ENCODE results near the gene SLAMF8. TPM values are rescaled to one million over a fixed set of nuclear protein-coding genes. Genes with fewer than 3 reads are reported as not detected.

The SLAMF8 gene
- total RNA-seq (2022; extraction: Qiagen RNA extraction; ENCODE audit: low read depth), result not detected in 5 replicates

GRCh38 chr1:159826441-159827101, at the start of gene SLAMF8:
Gene SLAMF8, plus strand, starts transcription at chr1:159826873. Its CDS starts 26 bp downstream, at chr1:159826899.

GRCh38 chr1:159780583-159781582, 45.8 kb upstream of the SLAMF8 start, which contains the start of gene DUSP23:
Gene DUSP23, plus strand, starts transcription at chr1:159780962. Its CDS starts 139 bp downstream, at chr1:159781101.

GRCh38 chr1:159802111-159802510, 24.6 kb upstream of the SLAMF8 start, which contains the start of gene FCRL6:
Gene FCRL6, plus strand, starts transcription at chr1:159802360. Its CDS starts 65 bp downstream, at chr1:159802425.

GRCh38 chr1:159862557-159862956, 35.9 kb downstream of the SLAMF8 start, which contains the start of gene VSIG8:
Gene VSIG8, minus strand, starts transcription at chr1:159862657. Its CDS starts 136 bp downstream, at chr1:159862521.

Other genes with a start within 250 kb of the SLAMF8 start
- not detected in 5 replicates for gene APCS, start 239.0 kb upstream of the SLAMF8 start, total RNA-seq (2022; extraction: Qiagen RNA extraction; ENCODE audit: low read depth)
- gene CRP, start 112.3 kb upstream of the SLAMF8 start, total RNA-seq (2022; extraction: Qiagen RNA extraction; ENCODE audit: low read depth), result not detected in 5 replicates
- gene DUSP23, start 45.9 kb upstream of the SLAMF8 start, total RNA-seq (2022; extraction: Qiagen RNA extraction; ENCODE audit: low read depth), result 59.6 to 73.8 TPM (median 66.6 TPM) in 5 replicates
- gene FCRL6, start 24.5 kb upstream of the SLAMF8 start, total RNA-seq (2022; extraction: Qiagen RNA extraction; ENCODE audit: low read depth), result not detected in 5 replicates
- gene VSIG8, start 35.8 kb downstream of the SLAMF8 start, total RNA-seq (2022; extraction: Qiagen RNA extraction; ENCODE audit: low read depth), result 0.06 to 0.07 TPM in 2 of 5 replicates, not detected in the others
- gene CFAP45, start 73.3 kb downstream of the SLAMF8 start, total RNA-seq (2022; extraction: Qiagen RNA extraction; ENCODE audit: low read depth), result 0.50 to 1.5 TPM (median 0.70 TPM) in 5 replicates
- gene TAGLN2, start 98.6 kb downstream of the SLAMF8 start, total RNA-seq (2022; extraction: Qiagen RNA extraction; ENCODE audit: low read depth), result 1,033 to 1,078 TPM (median 1,056 TPM) in 5 replicates
- gene IGSF9, start 118.7 kb downstream of the SLAMF8 start, total RNA-seq (2022; extraction: Qiagen RNA extraction; ENCODE audit: low read depth), result 0.20 to 0.32 TPM (median 0.29 TPM) in 5 replicates
- 0.17 to 0.41 TPM (median 0.31 TPM) in 5 replicates for gene SLAMF9, start 127.4 kb downstream of the SLAMF8 start, total RNA-seq (2022; extraction: Qiagen RNA extraction; ENCODE audit: low read depth)
- 4.3 to 5.2 TPM (median 4.9 TPM) in 5 replicates for gene PIGM, start 205.1 kb downstream of the SLAMF8 start, total RNA-seq (2022; extraction: Qiagen RNA extraction; ENCODE audit: low read depth)
- 0.02 TPM in 1 of 5 replicates, not detected in the others for gene KCNJ10, start 243.3 kb downstream of the SLAMF8 start, total RNA-seq (2022; extraction: Qiagen RNA extraction; ENCODE audit: low read depth)